MM.1S (cell line): ENCODE measurements around the gene SLC24A3.

ENCODE experiments used
- DNase-seq: peaks from one replicate; pipeline ENCODE4 v3.0.0-alpha.2; 2015
- H2AFZ ChIP-seq: fragments of 300-600 bp; sonication (generic); 2 replicates; pipeline ENCODE4 v1.6.0; 2016; ENCODE audit warnings: antibody characterized with exemption, low read length
- H3F3A ChIP-seq: fragments of 300-600 bp; sonication (generic); 2 replicates; pipeline ENCODE4 v1.6.1; 2016; ENCODE audit warnings: mild to moderate bottlenecking, antibody characterized with exemption, low read length, moderate library complexity, mixed read lengths; ENCODE audit not compliant: insufficient read depth
- H3K27ac ChIP-seq: fragments of 300-600 bp; sonication (generic); 2 replicates; pipeline ENCODE4 v1.5.1; 2016; ENCODE audit warnings: mild to moderate bottlenecking, low read length
- H3K27me3 ChIP-seq: fragments of 300-600 bp; sonication (generic); replicated peaks from 2 replicates; pipeline ENCODE4 v1.6.0; 2016; ENCODE audit warnings: low read length; ENCODE audit not compliant: insufficient read depth
- H3K36me3 ChIP-seq: fragments of 300-600 bp; sonication (generic); replicated peaks from 2 replicates; pipeline ENCODE4 v1.6.1; 2016; ENCODE audit warnings: mild to moderate bottlenecking, low read length, mixed read lengths; ENCODE audit not compliant: insufficient read depth
- H3K4me1 ChIP-seq: fragments of 300-600 bp; sonication (generic); 2 replicates; pipeline ENCODE4 v1.6.1; 2016; ENCODE audit warnings: low read length, mixed read lengths
- H3K4me2 ChIP-seq: fragments of 300-600 bp; sonication (generic); 2 replicates; pipeline ENCODE4 v1.6.0; 2016; ENCODE audit warnings: low read depth, low read length
- H3K4me3 ChIP-seq: fragments of 300-600 bp; sonication (generic); 2 replicates; pipeline ENCODE4 v1.5.1; 2016; ENCODE audit warnings: low read length, mixed read lengths
- H3K79me2 ChIP-seq: fragments of 300-600 bp; sonication (generic); 2 replicates; pipeline ENCODE4 v1.6.1; 2016; ENCODE audit warnings: mixed run types, low read length, mixed read lengths
- H3K9ac ChIP-seq: fragments of 300-600 bp; sonication (generic); 2 replicates; pipeline ENCODE4 v1.6.1; 2016; ENCODE audit warnings: low read length, mixed read lengths
- H3K9me2 ChIP-seq: fragments of 300-600 bp; sonication (generic); replicated peaks from 2 replicates; pipeline ENCODE4 v1.6.1; 2016; ENCODE audit warnings: mild to moderate bottlenecking, low read length, mixed read lengths; ENCODE audit not compliant: insufficient read depth
- H3K9me3 ChIP-seq: fragments of 300-600 bp; sonication (generic); replicated peaks from 2 replicates; pipeline ENCODE4 v1.6.1; 2016; ENCODE audit warnings: mild to moderate bottlenecking, low read length, mixed read lengths; ENCODE audit not compliant: insufficient read depth
- H4K20me1 ChIP-seq: fragments of 300-600 bp; sonication (generic); 2 replicates; pipeline ENCODE4 v1.6.1; 2016; ENCODE audit warnings: mild to moderate bottlenecking, low read length, moderate library complexity, mixed read lengths; ENCODE audit not compliant: insufficient read depth
- CTCF ChIP-seq: fragments of 300-600 bp; sonication (generic); IDR thresholded peaks from 2 replicates; pipeline ENCODE4 v1.5.1; 2016; ENCODE audit warnings: antibody characterized with exemption, low read length, mixed read lengths
- EZH2 ChIP-seq: fragments of 300-600 bp; sonication (generic); optimal IDR thresholded peaks from 2 replicates; pipeline ENCODE3; 2017; ENCODE audit warnings: low read depth, mild to moderate bottlenecking, antibody characterized with exemption, low read length, mixed read lengths
- EZH2phosphoT487 ChIP-seq: fragments of 300-600 bp; sonication (generic); IDR thresholded peaks from 2 replicates; pipeline ENCODE4 v1.6.1; 2018; ENCODE audit warnings: antibody characterized with exemption, low read length

Gene SLC24A3

DNA sequence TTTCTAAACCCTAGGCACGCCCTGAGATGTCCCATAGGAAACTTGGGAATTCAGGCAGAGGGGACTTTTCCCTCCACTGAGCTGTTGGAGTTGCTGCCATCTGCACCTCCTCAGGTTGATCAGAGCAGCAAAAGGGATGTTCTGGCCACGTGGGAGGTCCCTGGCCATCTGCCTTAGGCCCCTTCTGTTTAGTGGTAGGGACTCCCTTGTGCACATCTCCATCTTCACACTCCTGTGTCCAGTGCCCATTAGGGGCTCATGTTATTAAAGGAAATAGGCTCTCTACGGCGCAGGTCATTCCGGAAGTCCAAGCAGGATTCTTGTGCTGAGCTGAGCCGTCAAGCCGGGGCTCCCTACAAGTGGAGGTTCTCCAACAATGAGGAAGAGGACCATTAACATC, 307.8 kb downstream of the SLC24A3 start:
- Histone ChIP-seq H3K4me2 (no peak overlapping the region), H2AFZ (no peak overlapping the region), H3K4me1 (no peaks in the 10 kb centered on the region), H4K20me1 (no peaks in the 10 kb centered on the region), H3K9me3 (no peaks in the 10 kb centered on the region), H3F3A (no peaks in the 10 kb centered on the region), H3K79me2 (no peaks in the 10 kb centered on the region), H3K4me3 (no peak overlapping the region), H3K27ac (no peak overlapping the region), H3K9me2 (no peaks in the 10 kb centered on the region), H3K36me3 (no peaks in the 10 kb centered on the region), H3K9ac (no peak overlapping the region), H3K27me3 (no peaks in the 10 kb centered on the region)
- TF ChIP-seq CTCF (no peak), EZH2phosphoT487 (no peak), EZH2 (no peak)
- DNase-seq, result no peak

GRCh38 chr20:19522071-19522801, 309.8 kb downstream of the SLC24A3 start:
- Histone ChIP-seq H3K4me3 (no peak overlapping the region), H3K9me3 (no peaks in the 10 kb centered on the region), H3K36me3 (no peaks in the 10 kb centered on the region), H3K4me1 (no peaks in the 10 kb centered on the region), H3K27me3 (no peaks in the 10 kb centered on the region), H3K27ac (no peak overlapping the region), H3K79me2 (no peaks in the 10 kb centered on the region), H2AFZ (no peak overlapping the region), H3F3A (no peaks in the 10 kb centered on the region), H3K4me2 (no peak overlapping the region), H4K20me1 (no peaks in the 10 kb centered on the region), H3K9ac (no peak overlapping the region), H3K9me2 (no peaks in the 10 kb centered on the region)
- DNase-seq, result no peak
- TF ChIP-seq EZH2phosphoT487 (no peak), CTCF (no peak), EZH2 (no peak)

DNA sequence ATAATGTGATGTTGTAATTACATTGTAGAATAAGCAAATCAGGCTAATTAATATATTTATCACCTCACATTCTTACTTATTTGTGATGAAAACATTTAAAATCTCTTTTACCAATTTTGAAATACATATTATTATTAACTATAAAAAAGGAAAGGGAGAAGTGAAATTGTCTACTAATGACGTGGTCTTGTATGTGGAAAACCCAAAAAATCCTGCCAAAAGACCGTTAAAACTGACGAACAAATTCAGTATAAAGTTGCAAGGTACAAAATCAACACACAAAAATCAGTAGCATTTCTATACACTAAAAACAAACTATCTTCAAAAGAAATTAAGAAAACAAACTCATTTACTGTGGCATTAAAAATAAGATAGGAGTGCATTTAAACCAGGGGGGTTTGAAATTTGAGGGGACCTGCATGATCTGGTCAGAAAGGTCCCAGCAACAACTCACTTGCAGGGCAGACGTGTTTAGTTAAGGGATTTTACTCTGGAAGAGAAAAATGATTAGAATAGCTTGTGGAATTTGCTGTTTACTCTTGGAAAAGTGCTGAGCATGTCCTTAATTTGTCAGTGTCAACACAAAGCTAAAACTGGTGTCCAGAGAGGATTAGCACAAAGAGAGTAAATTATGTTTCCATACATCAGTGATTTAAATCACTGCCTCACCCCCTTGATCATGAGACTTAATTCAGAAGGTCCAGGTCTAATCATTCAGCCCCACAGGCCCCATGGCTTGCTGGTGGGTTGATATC, 310.6 kb downstream of the SLC24A3 start:
- Histone ChIP-seq H3K4me3 (no peak overlapping the region), H3K4me2 (no peak overlapping the region), H2AFZ (no peak overlapping the region), H3K27ac (no peak overlapping the region), H3K36me3 (no peaks in the 10 kb centered on the region), H3K9me2 (no peaks in the 10 kb centered on the region), H3F3A (no peaks in the 10 kb centered on the region), H3K4me1 (no peaks in the 10 kb centered on the region), H4K20me1 (no peaks in the 10 kb centered on the region), H3K9me3 (no peaks in the 10 kb centered on the region), H3K9ac (no peak overlapping the region), H3K79me2 (no peaks in the 10 kb centered on the region), H3K27me3 (no peaks in the 10 kb centered on the region)
- DNase-seq, result no peak
- no peak for TF ChIP-seq EZH2phosphoT487

GRCh38 chr20:19524691-19525090, 312.2 kb downstream of the SLC24A3 start:
- no peaks in the 10 kb centered on the region for H3F3A ChIP-seq

More at GRCh38 chr20:19524691-19525090, 312.2 kb downstream of the SLC24A3 start:
- H3K4me2 ChIP-seq, result no peak overlapping the region
- H2AFZ ChIP-seq, result no peak overlapping the region
- TF ChIP-seq EZH2phosphoT487, result no peak
- TF ChIP-seq CTCF, result no peak
- no peak for TF ChIP-seq EZH2
- no peak overlapping the region for H3K27ac ChIP-seq
- H3K9me3 ChIP-seq, result no peaks in the 10 kb centered on the region
- H3K79me2 ChIP-seq, result no peaks in the 10 kb centered on the region
- H3K9me2 ChIP-seq, result no peaks in the 10 kb centered on the region
- no peaks in the 10 kb centered on the region for H3K27me3 ChIP-seq
- H3K36me3 ChIP-seq, result no peaks in the 10 kb centered on the region
- DNase-seq, result no peak
- no peaks in the 10 kb centered on the region for H3K4me1 ChIP-seq
- no peak overlapping the region for H3K4me3 ChIP-seq
- no peak overlapping the region for H3K9ac ChIP-seq
- no peaks in the 10 kb centered on the region for H4K20me1 ChIP-seq
